ENCODE data around the gene ENTPD5. TPM values are rescaled to one million over a fixed set of nuclear protein-coding genes. Genes with fewer than 3 reads are reported as not detected.

Gene ENTPD5
- polyA plus RNA-seq, 1 donor from 2014 or later = 5.7 TPM

DNA sequence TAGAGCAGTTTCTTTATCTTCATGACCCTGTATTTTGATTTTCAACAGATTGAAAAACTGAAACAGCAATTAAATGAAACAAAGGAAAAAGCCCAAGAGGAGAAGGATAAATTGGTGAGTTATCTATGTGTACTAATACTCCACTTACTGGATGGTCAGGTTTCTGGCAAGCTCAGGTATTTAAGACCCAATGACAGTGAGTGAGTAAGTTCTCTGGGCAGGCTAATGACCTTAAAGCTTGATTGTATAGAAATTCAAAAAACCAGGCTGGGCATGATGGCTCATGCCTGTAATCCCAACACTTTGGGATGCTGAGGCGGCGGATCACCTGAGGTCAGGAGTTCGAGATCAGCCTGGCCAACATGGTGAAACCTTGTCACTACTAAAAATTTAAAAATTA lies 10.0 kb upstream of the ENTPD5 start:
- Histone ChIP-seq H3K36me3 (ENCODE audit: insufficient read depth, low read length) (no peaks in the 10 kb centered on the region), H3F3A (ENCODE audit: insufficient read depth, low read length, poor library complexity, severe bottlenecking) (no peaks in the 10 kb centered on the region), H2AFZ (ENCODE audit: low read depth, low read length) (no peak overlapping the region), H3K4me3 (ENCODE audit: low read length) (no peak overlapping the region), H3K27me3 (ENCODE audit: insufficient read depth, low read depth, low read length) (no peaks in the 10 kb centered on the region), H3K9ac (ENCODE audit: low read length) (no peak overlapping the region), H3K79me2 (replicated peaks; ENCODE audit: insufficient read depth, low read length) (no peaks in the 10 kb centered on the region), H3K27ac (ENCODE audit: low read length) (no peak overlapping the region), H3K4me2 (ENCODE audit: low read length) (no peak overlapping the region), H3K9me3 (ENCODE audit: low read length) (no peaks in the 10 kb centered on the region), H3K9me2 (ENCODE audit: insufficient read depth, low read length) (no peaks in the 10 kb centered on the region), H4K20me1 (ENCODE audit: insufficient read depth) (no peaks in the 10 kb centered on the region)
- TF ChIP-seq POLR2AphosphoS5 (IDR thresholded peaks at IDR 0.05) = no peak

DNA sequence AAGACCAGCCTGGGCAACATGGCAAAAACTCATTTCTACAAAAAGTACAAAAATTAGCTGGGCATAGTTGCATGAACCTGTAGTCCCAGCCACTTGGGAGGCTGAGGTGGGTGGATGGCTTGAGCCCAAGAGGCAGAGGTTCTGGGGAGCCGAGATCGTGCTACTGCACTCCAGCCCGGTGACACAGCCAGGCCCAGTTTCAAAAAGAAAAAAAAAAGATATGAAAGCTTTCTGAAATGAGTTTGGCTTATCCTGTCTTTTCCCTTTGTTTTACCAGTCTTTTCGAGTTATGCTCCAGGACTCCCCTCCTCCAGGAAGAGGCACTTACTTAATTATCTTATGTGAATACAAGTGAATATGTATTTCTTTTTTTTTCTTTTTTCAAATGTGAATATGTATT lies 3.3 kb upstream of the ENTPD5 start:
- no peak overlapping the region for H3K27ac ChIP-seq (ENCODE audit: low read length)
- no peak overlapping the region for H3K9ac ChIP-seq (ENCODE audit: low read length)
- no peaks in the 10 kb centered on the region for H3K36me3 ChIP-seq (ENCODE audit: insufficient read depth, low read length)
- no peak overlapping the region for H3K4me3 ChIP-seq (ENCODE audit: low read length)
- TF ChIP-seq EP300 (conservative IDR thresholded peaks at IDR 0.05; ENCODE audit: poor library complexity, severe bottlenecking) (no peak), EZH2 (IDR thresholded peaks at IDR 0.05; ENCODE audit: borderline replicate concordance, insufficient read depth, low read length, poor library complexity, severe bottlenecking) (no peak), TAF1 (IDR thresholded peaks at IDR 0.05; ENCODE audit: low read depth) (no peak), MXI1 (conservative IDR thresholded peaks at IDR 0.05; ENCODE audit: poor library complexity, severe bottlenecking) (no peak), POLR2AphosphoS5 (IDR thresholded peaks at IDR 0.05) (no peak), SMC3 (conservative IDR thresholded peaks at IDR 0.05; ENCODE audit: poor library complexity) (no peak), RAD21 (conservative IDR thresholded peaks at IDR 0.05) (no peak)
- TF ChIP-seq, protein P1, sequence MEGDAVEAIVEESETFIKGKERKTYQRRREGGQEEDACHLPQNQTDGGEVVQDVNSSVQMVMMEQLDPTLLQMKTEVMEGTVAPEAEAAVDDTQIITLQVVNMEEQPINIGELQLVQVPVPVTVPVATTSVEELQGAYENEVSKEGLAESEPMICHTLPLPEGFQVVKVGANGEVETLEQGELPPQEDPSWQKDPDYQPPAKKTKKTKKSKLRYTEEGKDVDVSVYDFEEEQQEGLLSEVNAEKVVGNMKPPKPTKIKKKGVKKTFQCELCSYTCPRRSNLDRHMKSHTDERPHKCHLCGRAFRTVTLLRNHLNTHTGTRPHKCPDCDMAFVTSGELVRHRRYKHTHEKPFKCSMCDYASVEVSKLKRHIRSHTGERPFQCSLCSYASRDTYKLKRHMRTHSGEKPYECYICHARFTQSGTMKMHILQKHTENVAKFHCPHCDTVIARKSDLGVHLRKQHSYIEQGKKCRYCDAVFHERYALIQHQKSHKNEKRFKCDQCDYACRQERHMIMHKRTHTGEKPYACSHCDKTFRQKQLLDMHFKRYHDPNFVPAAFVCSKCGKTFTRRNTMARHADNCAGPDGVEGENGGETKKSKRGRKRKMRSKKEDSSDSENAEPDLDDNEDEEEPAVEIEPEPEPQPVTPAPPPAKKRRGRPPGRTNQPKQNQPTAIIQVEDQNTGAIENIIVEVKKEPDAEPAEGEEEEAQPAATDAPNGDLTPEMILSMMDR (IDR thresholded peaks at IDR 0.05; ENCODE audit: poor library complexity, severe bottlenecking) = no peak
- TF ChIP-seq, protein P2, sequence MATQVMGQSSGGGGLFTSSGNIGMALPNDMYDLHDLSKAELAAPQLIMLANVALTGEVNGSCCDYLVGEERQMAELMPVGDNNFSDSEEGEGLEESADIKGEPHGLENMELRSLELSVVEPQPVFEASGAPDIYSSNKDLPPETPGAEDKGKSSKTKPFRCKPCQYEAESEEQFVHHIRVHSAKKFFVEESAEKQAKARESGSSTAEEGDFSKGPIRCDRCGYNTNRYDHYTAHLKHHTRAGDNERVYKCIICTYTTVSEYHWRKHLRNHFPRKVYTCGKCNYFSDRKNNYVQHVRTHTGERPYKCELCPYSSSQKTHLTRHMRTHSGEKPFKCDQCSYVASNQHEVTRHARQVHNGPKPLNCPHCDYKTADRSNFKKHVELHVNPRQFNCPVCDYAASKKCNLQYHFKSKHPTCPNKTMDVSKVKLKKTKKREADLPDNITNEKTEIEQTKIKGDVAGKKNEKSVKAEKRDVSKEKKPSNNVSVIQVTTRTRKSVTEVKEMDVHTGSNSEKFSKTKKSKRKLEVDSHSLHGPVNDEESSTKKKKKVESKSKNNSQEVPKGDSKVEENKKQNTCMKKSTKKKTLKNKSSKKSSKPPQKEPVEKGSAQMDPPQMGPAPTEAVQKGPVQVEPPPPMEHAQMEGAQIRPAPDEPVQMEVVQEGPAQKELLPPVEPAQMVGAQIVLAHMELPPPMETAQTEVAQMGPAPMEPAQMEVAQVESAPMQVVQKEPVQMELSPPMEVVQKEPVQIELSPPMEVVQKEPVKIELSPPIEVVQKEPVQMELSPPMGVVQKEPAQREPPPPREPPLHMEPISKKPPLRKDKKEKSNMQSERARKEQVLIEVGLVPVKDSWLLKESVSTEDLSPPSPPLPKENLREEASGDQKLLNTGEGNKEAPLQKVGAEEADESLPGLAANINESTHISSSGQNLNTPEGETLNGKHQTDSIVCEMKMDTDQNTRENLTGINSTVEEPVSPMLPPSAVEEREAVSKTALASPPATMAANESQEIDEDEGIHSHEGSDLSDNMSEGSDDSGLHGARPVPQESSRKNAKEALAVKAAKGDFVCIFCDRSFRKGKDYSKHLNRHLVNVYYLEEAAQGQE (IDR thresholded peaks at IDR 0.05; ENCODE audit: borderline replicate concordance) = no peak
- H3K9me2 ChIP-seq (ENCODE audit: insufficient read depth, low read length) = no peaks in the 10 kb centered on the region
- H2AFZ ChIP-seq (ENCODE audit: low read depth, low read length) = no peak overlapping the region
- H3K27me3 ChIP-seq (ENCODE audit: insufficient read depth, low read depth, low read length) = no peaks in the 10 kb centered on the region
- no peaks in the 10 kb centered on the region for H3F3A ChIP-seq (ENCODE audit: insufficient read depth, low read length, poor library complexity, severe bottlenecking)
- H3K4me2 ChIP-seq (ENCODE audit: low read length) = no peak overlapping the region
- H4K20me1 ChIP-seq (ENCODE audit: insufficient read depth) = no peaks in the 10 kb centered on the region
- no peaks in the 10 kb centered on the region for H3K79me2 ChIP-seq (replicated peaks; ENCODE audit: insufficient read depth, low read length)
- H3K9me3 ChIP-seq (ENCODE audit: low read length) = no peaks in the 10 kb centered on the region
